Measurements from ENCODE around the gene RANBP17. TPM values are rescaled to one million over a fixed set of nuclear protein-coding genes. Genes with fewer than 3 reads are reported as not detected.

RANBP17 gene
- total RNA-seq, 4 donors from 2014 or later, result 4.4 to 11.7 (median 6.0) TPM

DNA sequence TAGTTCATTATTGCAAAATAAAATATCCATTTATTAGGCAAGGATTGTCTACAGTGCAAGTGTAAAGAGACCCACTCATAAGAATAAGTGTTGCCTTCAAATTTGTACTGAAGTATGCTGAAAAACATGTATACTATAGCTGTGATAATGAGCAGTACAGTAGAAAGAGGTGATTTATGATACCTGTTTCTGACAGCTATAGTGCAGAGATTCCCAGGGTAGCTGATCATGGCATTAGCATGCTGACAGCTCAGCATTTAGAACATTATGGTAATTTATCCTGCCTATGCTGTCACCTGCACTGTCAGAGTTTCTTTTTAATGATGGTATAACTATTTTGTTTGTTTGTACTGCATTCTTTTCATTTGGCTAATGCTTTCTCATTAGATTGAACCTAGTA, 269.7 kb downstream of the RANBP17 start:
- TF ChIP-seq, protein P1, sequence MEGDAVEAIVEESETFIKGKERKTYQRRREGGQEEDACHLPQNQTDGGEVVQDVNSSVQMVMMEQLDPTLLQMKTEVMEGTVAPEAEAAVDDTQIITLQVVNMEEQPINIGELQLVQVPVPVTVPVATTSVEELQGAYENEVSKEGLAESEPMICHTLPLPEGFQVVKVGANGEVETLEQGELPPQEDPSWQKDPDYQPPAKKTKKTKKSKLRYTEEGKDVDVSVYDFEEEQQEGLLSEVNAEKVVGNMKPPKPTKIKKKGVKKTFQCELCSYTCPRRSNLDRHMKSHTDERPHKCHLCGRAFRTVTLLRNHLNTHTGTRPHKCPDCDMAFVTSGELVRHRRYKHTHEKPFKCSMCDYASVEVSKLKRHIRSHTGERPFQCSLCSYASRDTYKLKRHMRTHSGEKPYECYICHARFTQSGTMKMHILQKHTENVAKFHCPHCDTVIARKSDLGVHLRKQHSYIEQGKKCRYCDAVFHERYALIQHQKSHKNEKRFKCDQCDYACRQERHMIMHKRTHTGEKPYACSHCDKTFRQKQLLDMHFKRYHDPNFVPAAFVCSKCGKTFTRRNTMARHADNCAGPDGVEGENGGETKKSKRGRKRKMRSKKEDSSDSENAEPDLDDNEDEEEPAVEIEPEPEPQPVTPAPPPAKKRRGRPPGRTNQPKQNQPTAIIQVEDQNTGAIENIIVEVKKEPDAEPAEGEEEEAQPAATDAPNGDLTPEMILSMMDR (IDR thresholded peaks at IDR 0.05; ENCODE audit: low read depth), result no peak

DNA sequence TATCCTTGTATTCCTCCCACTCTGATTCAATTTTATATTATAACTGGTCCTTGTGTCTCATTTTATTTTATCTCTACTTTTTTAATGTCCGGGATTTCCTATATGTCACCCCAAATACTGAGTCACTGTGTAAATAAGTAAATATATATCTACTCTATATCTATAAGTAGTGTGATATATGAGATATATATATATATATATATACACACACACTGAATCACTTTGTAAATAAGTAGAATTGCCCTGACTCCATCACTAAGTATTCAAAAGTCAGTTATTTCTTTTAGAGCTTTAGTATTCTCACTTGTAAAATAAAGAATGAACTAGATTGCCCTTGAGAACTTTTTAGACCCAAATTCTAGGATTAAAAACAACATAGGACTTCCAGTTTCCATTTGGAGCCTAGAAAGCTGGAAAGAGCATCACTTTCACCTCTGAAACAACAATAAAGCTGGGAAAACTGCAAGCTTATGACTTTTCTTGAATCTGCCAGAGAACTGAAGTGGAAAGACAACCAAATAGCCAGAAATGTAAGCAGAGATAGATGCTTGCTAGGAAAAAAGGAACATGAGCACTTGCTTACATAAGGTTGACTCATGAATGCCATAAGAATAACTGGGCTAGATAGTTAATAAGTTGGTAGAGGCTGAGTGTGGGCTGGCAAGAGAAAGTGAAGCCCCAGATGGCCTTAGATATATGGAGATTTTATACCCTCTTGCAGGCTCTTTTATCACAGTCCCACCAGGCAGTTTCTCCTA, 276.1 kb downstream of the RANBP17 start:
- TF ChIP-seq, protein P1 (IDR thresholded peaks at IDR 0.05; ENCODE audit: low read depth), result no peak

DNA sequence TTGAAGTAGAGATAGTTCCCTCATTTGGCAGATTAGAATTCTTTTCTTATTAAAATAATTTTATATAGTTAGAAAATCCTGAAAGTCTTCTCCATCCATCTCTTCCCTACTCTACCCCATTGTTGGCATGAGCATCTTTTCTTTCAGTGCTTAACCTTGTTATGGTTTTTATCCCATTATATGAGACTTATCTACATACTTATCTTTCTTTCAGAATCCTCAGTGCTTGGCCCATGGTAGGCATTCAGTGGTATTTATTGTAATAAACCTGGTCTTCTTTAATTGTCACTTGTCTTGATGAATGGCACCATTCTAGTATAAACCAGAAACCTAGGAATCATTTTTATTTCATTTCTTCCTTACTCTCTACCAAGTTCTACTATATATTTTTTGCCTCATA, 277.4 kb downstream of the RANBP17 start:
- TF ChIP-seq, protein P1 (IDR thresholded peaks at IDR 0.05; ENCODE audit: low read depth), result no peak

DNA sequence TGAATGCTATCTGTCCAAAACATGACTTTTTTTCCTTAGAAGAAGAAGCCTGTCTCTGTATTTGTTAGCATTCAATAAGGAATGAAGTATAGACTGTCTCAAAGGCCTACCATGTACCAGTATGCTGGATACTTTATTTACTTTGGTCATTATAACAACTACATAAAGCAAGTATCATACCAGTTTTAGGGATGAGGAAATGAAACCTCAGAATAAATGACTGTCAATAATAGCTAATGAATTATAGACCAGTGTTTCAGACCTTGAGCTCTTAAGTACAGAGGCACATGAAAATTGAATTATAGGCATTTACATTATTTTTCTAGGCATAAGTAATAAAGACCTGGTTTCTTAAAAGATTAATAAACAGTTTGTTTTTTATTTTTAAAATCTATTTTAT, 280.8 kb downstream of the RANBP17 start:
- TF ChIP-seq, protein P1 (IDR thresholded peaks at IDR 0.05; ENCODE audit: low read depth), result no peak

DNA sequence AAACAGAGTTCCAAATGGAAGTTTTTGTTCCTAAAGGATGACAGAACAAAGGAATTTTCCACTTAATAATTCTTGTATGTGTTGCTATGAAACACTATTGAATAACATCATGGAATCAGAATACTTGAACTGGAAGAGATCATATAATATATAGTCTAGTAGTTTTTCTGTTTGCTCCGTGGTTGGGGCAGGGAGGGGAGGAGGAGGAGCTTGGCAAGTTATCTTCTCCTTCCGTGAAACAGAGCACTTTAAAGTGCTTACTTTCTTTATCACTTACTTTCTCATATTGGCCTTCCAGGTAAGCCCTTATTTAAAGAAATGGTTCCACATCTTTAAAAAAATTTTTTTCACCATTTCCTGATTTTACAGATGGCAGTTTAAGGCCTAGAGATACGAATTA, 281.4 kb downstream of the RANBP17 start:
- TF ChIP-seq, protein P1 (IDR thresholded peaks at IDR 0.05; ENCODE audit: low read depth), result no peak

DNA sequence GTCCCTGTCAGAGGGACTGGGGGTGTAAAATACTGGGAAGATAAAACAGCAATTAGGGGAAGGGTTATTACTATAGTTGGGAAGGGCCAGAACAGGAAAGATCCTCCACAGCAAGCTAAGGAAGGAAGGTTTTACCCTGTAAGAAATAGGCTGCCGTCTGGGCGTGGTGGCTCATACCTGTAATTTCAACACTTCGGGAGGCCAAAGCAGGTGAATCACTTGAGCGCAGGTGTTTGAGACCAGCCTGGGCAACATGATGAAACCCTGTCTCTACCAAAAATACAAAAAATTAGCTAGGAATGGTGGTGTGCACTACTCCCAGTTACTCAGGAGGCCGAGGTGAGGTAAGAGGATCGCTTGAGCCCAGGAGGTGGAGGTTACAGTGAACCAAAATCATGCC, 282.1 kb downstream of the RANBP17 start:
- TF ChIP-seq, protein P1 (IDR thresholded peaks at IDR 0.05; ENCODE audit: low read depth), result no peak

DNA sequence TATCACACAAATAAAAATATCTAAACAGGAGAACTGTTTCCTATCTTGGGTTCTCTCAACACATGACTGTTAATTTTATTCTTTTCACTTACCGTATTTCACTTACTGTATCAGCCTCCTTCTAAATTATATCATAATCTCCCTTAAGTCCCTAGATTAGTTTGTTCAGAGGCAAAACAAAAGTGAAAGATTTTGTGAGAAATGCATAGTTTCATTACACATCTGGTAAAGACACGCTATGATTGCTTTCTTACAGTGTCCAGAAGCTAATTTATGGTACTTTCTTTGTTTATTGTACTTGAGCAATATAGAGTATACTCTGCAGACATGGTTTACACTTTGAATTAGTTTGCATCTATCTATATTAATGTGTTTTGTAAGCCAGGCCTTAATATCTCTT, 287.5 kb downstream of the RANBP17 start:
- TF ChIP-seq, protein P1 (IDR thresholded peaks at IDR 0.05; ENCODE audit: low read depth), result no peak

All from subcutaneous adipose tissue (tissue), 4 donors.